HG02588 (cell line): ENCODE measurements around the gene MALRD1.

Experiments used
- ATAC-seq: cut with Tn5 transposase; IDR thresholded peaks from one replicate; pipeline ENCODE4 v1.9.1; 2021; ENCODE audit warnings: mild to moderate bottlenecking, moderate library complexity; ENCODE audit not compliant: unreplicated experiment

MALRD1 gene

GRCh38 chr10:19563388-19564141 lies 515.0 kb downstream of the MALRD1 start:
- ATAC-seq, result no peak

DNA sequence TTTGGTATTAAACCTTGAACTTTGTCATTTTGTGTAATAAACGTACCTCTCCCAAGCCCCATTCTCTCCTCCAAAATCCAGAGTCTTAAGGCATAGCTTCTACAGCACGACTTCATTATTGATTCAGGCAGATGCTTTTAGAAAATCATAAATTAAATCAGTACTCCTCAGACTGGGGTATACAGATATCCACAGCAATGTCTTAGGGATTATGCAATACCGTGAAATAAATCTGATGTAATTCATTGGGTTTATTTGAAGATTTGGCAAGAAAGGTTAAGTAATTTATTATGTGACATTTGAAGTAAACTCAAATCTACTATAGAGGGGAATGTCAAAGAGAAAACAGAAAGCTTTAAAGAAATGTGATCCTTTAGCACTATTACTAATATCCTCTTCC lies 521.5 kb downstream of the MALRD1 start:
- no peak for ATAC-seq

- ATAC-seq, result no peak
Measured at GRCh38 chr10:19570991-19571390, 522.4 kb downstream of the MALRD1 start.

GRCh38 chr10:19572056-19572455 lies 523.5 kb downstream of the MALRD1 start:
- no peak for ATAC-seq

GRCh38 chr10:19576576-19576975 lies 528.0 kb downstream of the MALRD1 start:
- ATAC-seq, result no peak

GRCh38 chr10:19577381-19577780 lies 528.8 kb downstream of the MALRD1 start:
- no peak for ATAC-seq

DNA sequence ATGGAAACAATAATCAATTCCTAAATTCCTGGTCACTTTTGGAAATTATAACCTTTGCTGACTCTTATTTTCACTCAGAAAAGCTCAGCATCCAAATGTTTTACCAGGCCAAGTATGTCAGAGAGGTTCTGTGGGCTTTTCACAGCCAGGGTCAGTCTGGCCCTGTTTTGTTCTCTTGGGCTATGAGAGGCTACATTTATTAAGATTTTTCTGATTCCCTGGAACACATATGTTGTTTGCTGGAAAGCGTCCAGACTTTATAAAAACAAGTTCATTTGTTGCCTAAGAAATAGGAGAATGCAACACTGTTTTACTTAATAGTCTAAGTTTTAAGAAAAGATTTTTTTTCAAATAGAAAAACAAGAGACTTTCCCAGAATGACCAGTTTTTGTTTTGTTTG lies 529.2 kb downstream of the MALRD1 start:
- no peak for ATAC-seq

DNA sequence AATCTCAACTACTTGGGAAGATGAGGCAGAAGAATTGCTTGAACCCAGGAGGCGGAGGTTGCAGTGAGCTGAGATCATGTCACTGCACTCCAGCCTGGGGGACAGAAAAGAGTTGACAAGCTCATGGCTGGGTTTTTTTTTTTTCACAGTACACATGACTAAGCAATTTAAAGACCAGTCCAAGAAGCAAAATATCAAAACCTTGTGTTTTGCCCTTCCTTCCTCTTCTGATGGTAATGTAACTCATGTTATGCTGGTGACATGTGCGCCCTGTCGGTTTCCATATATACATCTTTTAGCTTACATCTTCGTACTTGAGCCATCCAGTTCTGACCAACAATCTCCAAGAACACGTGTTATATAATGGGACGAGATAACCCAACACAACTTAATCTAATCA lies 530.0 kb downstream of the MALRD1 start:
- no peak for ATAC-seq

DNA sequence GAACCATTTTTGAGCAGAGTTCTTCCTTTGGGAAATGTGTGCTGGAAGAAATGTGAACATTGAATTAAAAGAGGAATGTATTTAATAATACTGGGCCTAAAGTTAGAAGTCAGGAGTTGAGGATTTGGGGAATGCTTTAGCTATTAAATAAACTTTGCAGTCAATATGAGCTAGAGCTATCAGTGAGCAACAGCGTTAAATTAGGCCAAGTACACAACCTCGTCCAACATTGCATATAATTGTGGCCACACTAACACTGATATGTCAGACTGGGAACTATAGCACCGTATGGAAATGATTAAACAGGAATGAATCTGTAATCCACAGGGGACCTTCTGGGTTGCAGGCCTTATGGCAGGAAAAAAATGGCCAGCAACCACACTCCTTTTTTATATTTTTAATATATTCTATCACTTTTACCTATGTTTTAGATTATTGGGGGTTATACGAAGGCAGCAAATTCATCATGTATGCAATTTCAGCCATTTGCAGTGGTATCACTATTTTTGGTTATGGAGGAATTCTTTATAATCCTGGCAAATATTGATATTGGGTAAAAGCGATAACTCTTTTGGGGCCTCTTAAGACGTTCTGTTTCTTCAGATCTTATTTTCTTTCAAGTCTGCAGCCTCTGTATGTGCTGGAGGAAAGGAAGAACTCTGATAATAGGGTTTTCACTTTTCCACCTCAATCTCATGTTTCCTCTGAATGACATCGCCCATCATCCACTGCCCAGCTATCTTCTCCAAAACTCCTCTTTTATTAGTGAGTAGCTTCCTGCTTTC lies 531.4 kb downstream of the MALRD1 start:
- no peak for ATAC-seq

GRCh38 chr10:19580691-19581090 lies 532.1 kb downstream of the MALRD1 start:
- no peak for ATAC-seq

DNA sequence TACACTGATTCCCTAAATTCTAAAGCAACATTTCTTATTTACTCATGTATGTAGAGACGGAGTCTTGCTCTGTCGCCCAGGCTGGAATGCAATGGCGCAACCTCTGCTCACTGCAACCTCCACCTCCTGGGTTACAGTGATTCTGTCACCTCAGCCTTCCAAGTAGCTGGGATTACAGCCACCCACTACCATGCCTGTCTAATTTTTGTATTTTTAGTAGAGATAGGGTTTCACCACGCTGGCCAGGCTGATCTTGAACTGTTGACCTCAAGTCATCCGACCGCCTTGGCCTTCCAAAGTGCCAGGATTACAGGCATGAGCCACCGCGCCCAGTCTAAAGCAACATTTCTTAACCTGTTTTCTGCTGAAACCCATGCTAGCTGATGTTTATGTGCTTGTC lies 540.0 kb downstream of the MALRD1 start:
- ATAC-seq, result no peak

DNA sequence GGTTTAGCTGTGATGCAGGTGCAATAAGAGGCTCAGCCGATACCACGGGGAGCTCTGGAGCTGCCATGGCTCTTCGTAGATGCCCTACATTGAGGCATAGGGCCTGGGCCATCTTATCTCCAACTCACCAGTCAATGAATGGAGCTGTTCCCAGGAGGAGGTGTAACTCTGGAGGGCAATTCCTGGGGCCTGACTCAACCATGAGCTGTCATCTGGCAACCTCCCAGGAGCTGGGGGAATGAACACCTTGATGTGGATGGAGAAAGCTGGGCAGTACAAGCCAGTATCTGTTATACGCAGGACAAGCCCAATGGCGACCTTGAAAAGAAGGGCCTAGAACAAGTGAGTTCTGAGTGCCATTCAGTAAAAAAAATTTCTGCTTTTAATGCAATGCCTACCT lies 543.7 kb downstream of the MALRD1 start:
- no peak for ATAC-seq

DNA sequence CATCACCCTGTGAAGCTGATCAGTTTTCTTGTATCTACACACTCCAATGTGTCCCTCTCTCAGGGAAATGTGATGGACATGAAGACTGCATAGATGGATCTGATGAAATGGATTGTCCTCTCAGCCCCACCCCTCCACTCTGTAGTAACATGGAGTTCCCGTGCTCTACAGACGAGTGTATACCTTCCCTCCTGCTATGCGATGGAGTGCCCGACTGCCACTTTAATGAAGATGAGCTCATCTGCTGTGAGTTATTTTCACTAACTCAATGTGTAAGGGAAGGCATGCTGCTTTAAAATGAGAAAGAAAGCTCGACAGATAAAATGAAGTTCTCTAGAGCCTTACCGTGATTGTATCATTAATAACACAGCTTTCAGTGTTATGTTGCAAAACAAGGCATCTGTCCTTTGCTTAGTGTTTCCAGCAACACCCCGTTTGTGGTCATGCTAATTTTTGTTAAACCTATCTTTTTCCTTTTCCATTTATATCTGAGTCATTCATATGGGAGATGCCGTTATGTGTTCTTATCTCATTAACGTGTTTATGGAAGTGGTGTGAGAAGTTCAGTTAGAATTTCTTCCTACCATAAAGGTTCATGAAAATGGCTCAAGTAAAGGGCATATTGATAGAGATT lies 546.7 kb downstream of the MALRD1 start:
- ATAC-seq, result no peak

GRCh38 chr10:19605806-19606205 lies 557.2 kb downstream of the MALRD1 start:
- ATAC-seq, result no peak

- ATAC-seq, result no peak
Measured at GRCh38 chr10:19606968-19607367, 558.4 kb downstream of the MALRD1 start.

GRCh38 chr10:19611775-19612174 lies 563.2 kb downstream of the MALRD1 start:
- no peak for ATAC-seq

DNA sequence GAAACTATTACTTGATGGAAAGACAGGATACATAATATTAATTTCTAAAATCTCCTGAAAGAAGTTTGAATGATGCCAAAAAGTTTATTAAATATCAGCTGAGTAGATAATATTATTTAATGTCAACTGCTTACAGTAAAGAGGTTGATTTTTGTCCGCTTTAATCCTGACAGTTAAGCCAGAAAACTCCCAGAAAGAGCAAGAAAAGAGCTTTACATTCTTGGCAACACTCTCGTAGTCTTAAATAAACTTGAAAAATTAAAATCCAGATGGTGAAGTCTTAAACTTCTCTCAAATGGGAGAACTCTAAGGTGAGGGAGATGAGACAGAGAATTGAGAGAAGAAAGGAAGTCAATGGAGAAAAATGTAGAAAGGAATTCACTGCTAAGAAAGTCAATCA lies 568.4 kb downstream of the MALRD1 start:
- no peak for ATAC-seq

DNA sequence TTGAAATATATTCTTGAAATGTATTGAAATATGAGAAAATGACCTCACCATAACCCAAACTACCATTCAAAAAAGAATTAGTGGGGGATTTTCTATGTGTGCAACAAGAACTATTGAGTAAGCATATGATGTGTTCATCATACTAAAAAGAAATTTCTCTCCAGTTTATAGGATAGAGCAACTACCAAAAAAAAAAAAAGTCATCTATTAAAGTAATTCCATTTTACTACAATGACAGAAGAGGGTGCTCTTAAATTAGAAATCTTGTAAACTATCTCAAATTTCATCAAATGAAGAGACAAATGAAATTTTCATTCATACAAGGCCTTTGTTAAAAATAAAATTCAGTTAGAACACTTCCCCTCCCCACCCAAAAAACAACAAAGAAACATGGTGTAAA lies 572.2 kb downstream of the MALRD1 start:
- no peak for ATAC-seq

DNA sequence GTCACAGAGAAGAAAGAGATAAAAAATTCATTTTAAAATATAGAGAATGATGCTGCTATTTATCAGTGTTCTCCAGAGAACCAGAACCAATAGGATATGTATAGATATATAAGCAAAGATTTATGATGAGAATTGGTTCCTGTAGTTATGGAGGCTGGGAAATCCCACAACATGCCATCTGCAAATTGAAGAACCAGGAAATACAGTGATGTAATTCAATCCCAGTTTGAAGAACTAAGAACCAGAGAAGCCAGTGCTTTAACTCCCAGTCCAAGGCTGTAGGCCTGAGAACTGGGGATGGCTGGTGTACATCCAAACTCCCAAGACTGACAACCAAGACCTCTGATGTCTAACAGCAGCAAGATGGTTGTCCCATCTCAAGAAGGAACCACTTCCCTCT lies 574.7 kb downstream of the MALRD1 start:
- no peak for ATAC-seq

- ATAC-seq, result no peak
Measured at GRCh38 chr10:19626156-19626555, 577.6 kb downstream of the MALRD1 start.

DNA sequence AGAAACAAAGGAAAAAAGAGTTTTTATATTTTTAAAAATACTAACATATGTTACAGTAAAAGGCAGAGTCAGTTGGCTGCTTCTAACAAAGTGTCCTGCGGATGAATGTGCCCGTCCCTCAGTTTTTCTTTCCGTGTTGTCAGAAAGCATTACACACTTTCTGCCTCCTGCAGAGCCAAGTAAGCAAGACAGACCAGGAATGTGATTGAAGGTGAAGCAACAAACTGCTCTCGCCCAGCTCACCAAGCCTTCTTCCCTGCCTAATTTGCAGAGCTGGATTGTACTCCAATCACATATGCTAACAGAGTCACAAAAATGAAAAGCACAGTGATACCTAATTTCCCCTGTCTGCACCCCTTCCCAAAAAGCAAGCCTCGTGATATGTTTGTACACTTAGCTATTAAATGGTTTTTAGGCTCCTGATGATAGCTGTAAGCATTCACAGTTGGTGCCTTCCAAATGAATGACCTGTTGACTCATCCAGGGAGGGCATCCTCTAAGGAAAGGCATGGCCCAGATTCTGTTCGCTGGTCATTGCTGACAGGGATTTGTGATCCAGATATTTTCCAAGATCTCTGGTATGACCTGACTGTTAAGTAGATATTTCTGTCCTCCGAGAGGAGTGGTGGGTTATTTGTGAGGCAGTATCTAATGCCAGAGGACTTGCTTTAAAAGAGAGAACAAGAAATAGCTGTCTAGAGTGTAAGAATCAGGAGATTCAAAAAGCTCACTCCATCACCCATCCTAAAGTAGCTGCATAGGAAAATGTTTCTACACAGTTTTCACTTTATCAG lies 580.4 kb downstream of the MALRD1 start:
- no peak for ATAC-seq
